A549 (cell line): ENCODE measurements around the gene LASP1. TPM values are rescaled to one million over a fixed set of nuclear protein-coding genes. Genes with fewer than 3 reads are reported as not detected.

Source experiments
- ATAC-seq, 2 experiments: fragments of 200-7000 bp in 1 of 2; fragments of >200 bp in 1 of 2; cut with Nextera tagmentation in 1 of 2; cut with Tn5 transposase in 1 of 2; 3 replicates each; pipeline versions ENCODE4 v1.8.0 to v1.9.1; 2018 to 2020; ENCODE audit warnings: mild to moderate bottlenecking in 1 of 2, moderate library complexity in 1 of 2
- CTCF ChIA-PET: fragments of 300-600 bp; sonication (Branson Sonifier 250); formaldehyde crosslinking; extraction: SDS; loops from one replicate; lab custom pipeline; 2021; ENCODE audit warnings: antibody characterized with exemption, inconsistent platforms; lab: Yijun Ruan, JAX
- POLR2A ChIA-PET: fragments of 350-600 bp; formaldehyde crosslinking; extraction: SDS; loops from one replicate; lab custom pipeline; 2021; ENCODE audit warnings: antibody characterized with exemption, inconsistent platforms; lab: Yijun Ruan, JAX
- DNase-seq, 2 experiments: peaks; one replicate each; pipeline versions ENCODE4 v3.0.0 to v3.0.0-alpha.2; 2011 to 2016; ENCODE audit warnings: low read depth in 1 of 2, low spot score in 1 of 2
- FAIRE-seq: peaks from 2 replicates; lab custom pipeline; 2011; peaks lifted over from hg19 to GRCh38; lab: Jason Lieb, UNC
- H3K27ac ChIP-seq, 2 experiments: fragments of >200 bp; sonication (Bioruptor Twin); formaldehyde crosslinking; 3 replicates each; pipeline ENCODE4 v1.5.1; 2016 to 2017
- H3K4me1 ChIP-seq: fragments of >200 bp; sonication (Bioruptor Twin); formaldehyde crosslinking; 3 replicates; pipeline ENCODE4 v1.6.1; 2016
- H3K4me2 ChIP-seq: fragments of >200 bp; sonication (Bioruptor Twin); formaldehyde crosslinking; 3 replicates; pipeline ENCODE4 v1.6.1; 2016
- H3K4me3 ChIP-seq: fragments of >200 bp; sonication (Bioruptor Twin); formaldehyde crosslinking; 3 replicates; pipeline ENCODE4 v1.5.1; 2016
- H3K9me3 ChIP-seq: fragments of >200 bp; sonication (Bioruptor Twin); formaldehyde crosslinking; 3 replicates; pipeline ENCODE4 v1.6.1; 2016
- CBX8 ChIP-seq: fragments of 200-600 bp; sonication (generic); IDR thresholded peaks from 2 replicates; pipeline ENCODE4 v1.6.1; 2016
- EHF ChIP-seq: fragments of 250-450 bp; sonication (Bioruptor Pico); IDR thresholded peaks from 2 replicates; pipeline ENCODE4 v1.5.0; 2020; ENCODE audit warnings: mild to moderate bottlenecking
- EHMT2 ChIP-seq: fragments of 200-600 bp; sonication (generic); IDR thresholded peaks from 2 replicates; pipeline ENCODE4 v1.6.1; 2016; ENCODE audit warnings: antibody characterized with exemption, low read depth, mild to moderate bottlenecking, moderate library complexity
- FOXS1 ChIP-seq: fragments of 250-450 bp; sonication (Bioruptor Pico); IDR thresholded peaks from 2 replicates; pipeline ENCODE4 v1.5.0; 2020; ENCODE audit warnings: mild to moderate bottlenecking, moderate library complexity
- HOXA7 ChIP-seq: fragments of 250-450 bp; sonication (Bioruptor Pico); IDR thresholded peaks from 2 replicates; pipeline ENCODE4 v1.5.0; 2020; ENCODE audit warnings: mild to moderate bottlenecking, moderate library complexity
- JUNB ChIP-seq: fragments of >200 bp; sonication (Bioruptor Twin); formaldehyde crosslinking; IDR thresholded peaks from 2 replicates; pipeline ENCODE4 v1.6.1; 2016
- KDM1A ChIP-seq: fragments of 200-600 bp; sonication (generic); IDR thresholded peaks from 2 replicates; pipeline ENCODE4 v1.6.1; 2016; ENCODE audit warnings: low read depth, mild to moderate bottlenecking
- MAFK ChIP-seq: fragments of 450-650 bp; IDR thresholded peaks from 2 replicates; pipeline ENCODE4 v1.6.1; 2014; ENCODE audit not compliant: partially characterized antibody
- MYC ChIP-seq: IDR thresholded peaks from 2 replicates; pipeline ENCODE4 v1.6.1; 2012; ENCODE audit warnings: mild to moderate bottlenecking, inconsistent platforms, low read length, improper control_type of control experiment, borderline replicate concordance
- NFE2L2 ChIP-seq: fragments of 150-350 bp; conservative IDR thresholded peaks from 2 replicates; pipeline ENCODE4 v1.6.1; 2014; ENCODE audit warnings: low read length
- NPAS2 ChIP-seq: fragments of 250-450 bp; sonication (Bioruptor Pico); IDR thresholded peaks from 2 replicates; pipeline ENCODE4 v1.8.0; 2022; ENCODE audit warnings: mild to moderate bottlenecking, moderate library complexity, borderline replicate concordance
- PHF8 ChIP-seq: fragments of 200-600 bp; sonication (generic); IDR thresholded peaks from 2 replicates; pipeline ENCODE4 v1.6.1; 2016; ENCODE audit warnings: low read depth, mild to moderate bottlenecking, antibody characterized with exemption, moderate library complexity, borderline replicate concordance
- RARB ChIP-seq: fragments of 250-450 bp; sonication (Bioruptor Pico); IDR thresholded peaks from 2 replicates; pipeline ENCODE4 v1.8.0; 2021; ENCODE audit warnings: mild to moderate bottlenecking, moderate library complexity
- RCOR1 ChIP-seq: fragments of 150-350 bp; IDR thresholded peaks from 2 replicates; pipeline ENCODE4 v1.6.1; 2014; ENCODE audit warnings: antibody characterized with exemption, low read length, low read depth
- ZFP36 ChIP-seq: fragments of 450-650 bp; IDR thresholded peaks from 2 replicates; pipeline ENCODE4 v1.6.1; 2014; ENCODE audit warnings: borderline replicate concordance; ENCODE audit not compliant: partially characterized antibody
- ZNF302 ChIP-seq: fragments of 250-450 bp; sonication (Bioruptor Pico); IDR thresholded peaks from 2 replicates; pipeline ENCODE4 v1.9.0; 2021; ENCODE audit warnings: inconsistent platforms, mild to moderate bottlenecking, moderate library complexity
- WGBS: methylation state at CpG from one replicate; pipeline ENCODE4 v1.1.6; 2017; ENCODE audit errors: missing lambda C conversion rate; 5-methylcytosine and 5-hydroxymethylcytosine counted together
- polyA plus RNA-seq, 4 experiments: library from polyadenylated mRNA; depleted of rRNA in 3 of 4; stranded (reverse); fragments of >200 nt; fragmentation: RNase III in 1 of 4; extraction: RNeasy Plus Mini Kit Qiagen cat#74134 plus additional on column Dnase treatment in 1 of 4; gene quantifications; 2 replicates in 3 of 4; 3 replicates in 1 of 4; pipeline ENCODE4 v1.2.3, GENCODE V29; 2011 to 2017
- TF ChIP-seq, protein P1 (sequence below): IDR thresholded peaks from 2 replicates; pipeline ENCODE4 v1.6.1; 2012
- TF ChIP-seq, protein P2 (sequence below): fragments of >200 bp; sonication (Bioruptor Twin); formaldehyde crosslinking; IDR thresholded peaks from 2 replicates; pipeline ENCODE4 v1.6.1; 2016
- TF ChIP-seq, protein P3 (sequence below): fragments of 250-450 bp; sonication (Bioruptor Pico); IDR thresholded peaks from 2 replicates; pipeline ENCODE4 v1.5.0; 2020; ENCODE audit warnings: low read depth, mild to moderate bottlenecking, moderate library complexity
- TF ChIP-seq, protein P4 (sequence below): fragments of 250-450 bp; sonication (Bioruptor Pico); IDR thresholded peaks from 2 replicates; pipeline ENCODE4 v1.5.0; 2021; ENCODE audit warnings: mild to moderate bottlenecking, moderate library complexity, borderline replicate concordance

The LASP1 gene
- polyA plus RNA-seq, 2 of the 4 experiments (the other 2 are of a cell fraction) = 145 to 281 TPM

DNA sequence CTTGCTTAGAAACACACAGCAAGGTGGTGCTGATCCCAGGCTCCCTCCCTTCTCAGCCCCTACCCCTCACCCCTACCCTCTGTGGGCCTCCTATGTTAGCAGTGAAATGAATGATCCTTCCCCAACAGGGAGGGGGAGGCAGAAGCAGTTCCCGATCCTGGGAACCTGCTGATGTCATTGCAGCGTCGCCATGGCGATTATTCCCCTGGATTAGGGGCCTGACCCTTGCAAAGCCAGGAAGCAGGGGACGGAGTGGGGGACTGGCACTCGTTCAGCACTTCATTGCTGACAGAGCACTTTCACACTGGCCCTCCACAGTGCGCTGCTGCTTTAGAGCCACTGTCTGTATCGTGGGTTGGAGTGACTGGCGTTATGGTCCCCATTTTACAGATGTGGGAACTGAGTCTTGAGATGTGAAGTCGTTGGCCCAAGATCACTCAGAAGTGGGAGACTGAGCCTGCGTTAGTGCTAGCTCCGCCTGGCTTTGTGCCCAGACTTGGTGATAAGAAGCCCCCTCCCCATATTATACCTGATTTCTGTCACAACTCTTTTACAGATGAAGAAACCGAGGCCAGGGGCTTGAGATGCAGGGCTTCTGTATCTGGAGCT, 26.6 kb downstream of the LASP1 start:
- H3K4me2 ChIP-seq = no peak overlapping the region
- H3K4me3 ChIP-seq = no peak overlapping the region
- peaks cover 70% of the 10 kb centered on the region for H3K4me1 ChIP-seq
- FAIRE-seq (no peak), ATAC-seq (no peak), DNase-seq (no peak)
- CTCF ChIA-PET = interaction anchor here (1.3 to 4.2 kb wide), 4 partner anchors 12 to 257 kb away, joined by 4 to 14 read pairs (median 4); no protein-coding TSS in a partner anchor
- H3K9me3 ChIP-seq = no peaks in the 10 kb centered on the region
- TF ChIP-seq EHF (no peak), MAFK (peak; percentile 78), KDM1A (peak; percentile 61; the same call in 1 of the 2 replicates)
- POLR2A ChIA-PET = interaction anchor here (3.0 kb wide), 1 partner anchor 27 kb away, joined by 6 read pairs; the partner anchor contains the start of gene LASP1
- WGBS = 83% methylated on average over 13 of the region's 13 CpGs
- peak overlapping the region in 1 of 2 experiments; percentile 85; a peak in 2 of 6 replicates for H3K27ac ChIP-seq

DNA sequence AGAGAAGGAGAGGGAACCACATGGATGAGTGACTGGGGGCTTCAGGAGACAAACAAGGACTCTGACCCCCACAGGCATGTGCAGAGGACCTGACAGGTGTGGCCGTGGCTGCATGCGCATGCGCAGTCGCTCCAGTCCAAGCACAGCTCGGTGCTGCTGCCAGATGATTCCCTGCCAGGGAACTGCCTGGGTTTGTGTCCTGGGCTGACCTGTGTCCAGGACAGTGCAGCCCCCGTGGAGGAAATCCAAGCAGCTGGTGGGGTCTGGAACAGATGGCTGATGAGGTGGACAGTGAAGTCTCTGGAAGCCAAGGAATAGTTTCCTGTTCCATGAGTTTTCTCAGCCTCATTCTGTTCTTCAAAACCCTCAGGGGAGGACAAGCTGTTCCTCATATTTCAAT, 27.3 kb downstream of the LASP1 start:
- Histone ChIP-seq H3K4me2 (no peak overlapping the region), H3K4me3 (no peak overlapping the region), H3K4me1 (peaks cover 76% of the 10 kb centered on the region), H3K9me3 (no peaks in the 10 kb centered on the region), H3K27ac (peak overlapping the region in 1 of 2 experiments; percentile 85; a peak in 3 of 6 replicates)
- FAIRE-seq (no peak), ATAC-seq (no peak), DNase-seq (no peak)
- POLR2A ChIA-PET = interaction anchor here (1.2 to 3.0 kb wide), 2 partner anchors 28 to 70 kb away, joined by 3 to 6 read pairs; partner anchors contain the start of genes FBXO47 and LASP1
- 91% methylated on average over 4 of the region's 6 CpGs for WGBS
- CTCF ChIA-PET = interaction anchor here (0.8 to 4.2 kb wide), 7 partner anchors 10 to 256 kb away, joined by 3 to 14 read pairs (median 4); no protein-coding TSS in a partner anchor
- TF ChIP-seq MAFK = no peak
- TF ChIP-seq FOXS1 (CRISPR knock-in tag) = no peak
- no peak for TF ChIP-seq EHMT2
- no peak for TF ChIP-seq ZNF302 (CRISPR knock-in tag)
- no peak for TF ChIP-seq HOXA7 (CRISPR knock-in tag)
- no peak for TF ChIP-seq RCOR1
- TF ChIP-seq, protein P1, sequence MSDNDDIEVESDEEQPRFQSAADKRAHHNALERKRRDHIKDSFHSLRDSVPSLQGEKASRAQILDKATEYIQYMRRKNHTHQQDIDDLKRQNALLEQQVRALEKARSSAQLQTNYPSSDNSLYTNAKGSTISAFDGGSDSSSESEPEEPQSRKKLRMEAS = no peak
- TF ChIP-seq RARB (CRISPR knock-in tag) = no peak
- TF ChIP-seq JUNB = no peak
- TF ChIP-seq, protein P2, sequence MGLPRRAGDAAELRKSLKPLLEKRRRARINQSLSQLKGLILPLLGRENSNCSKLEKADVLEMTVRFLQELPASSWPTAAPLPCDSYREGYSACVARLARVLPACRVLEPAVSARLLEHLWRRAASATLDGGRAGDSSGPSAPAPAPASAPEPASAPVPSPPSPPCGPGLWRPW = no peak
- no peak for TF ChIP-seq CBX8
- TF ChIP-seq, protein P3, sequence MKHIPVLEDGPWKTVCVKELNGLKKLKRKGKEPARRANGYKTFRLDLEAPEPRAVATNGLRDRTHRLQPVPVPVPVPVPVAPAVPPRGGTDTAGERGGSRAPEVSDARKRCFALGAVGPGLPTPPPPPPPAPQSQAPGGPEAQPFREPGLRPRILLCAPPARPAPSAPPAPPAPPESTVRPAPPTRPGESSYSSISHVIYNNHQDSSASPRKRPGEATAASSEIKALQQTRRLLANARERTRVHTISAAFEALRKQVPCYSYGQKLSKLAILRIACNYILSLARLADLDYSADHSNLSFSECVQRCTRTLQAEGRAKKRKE = no peak
- TF ChIP-seq NFE2L2 = no peak
- TF ChIP-seq, protein P4, sequence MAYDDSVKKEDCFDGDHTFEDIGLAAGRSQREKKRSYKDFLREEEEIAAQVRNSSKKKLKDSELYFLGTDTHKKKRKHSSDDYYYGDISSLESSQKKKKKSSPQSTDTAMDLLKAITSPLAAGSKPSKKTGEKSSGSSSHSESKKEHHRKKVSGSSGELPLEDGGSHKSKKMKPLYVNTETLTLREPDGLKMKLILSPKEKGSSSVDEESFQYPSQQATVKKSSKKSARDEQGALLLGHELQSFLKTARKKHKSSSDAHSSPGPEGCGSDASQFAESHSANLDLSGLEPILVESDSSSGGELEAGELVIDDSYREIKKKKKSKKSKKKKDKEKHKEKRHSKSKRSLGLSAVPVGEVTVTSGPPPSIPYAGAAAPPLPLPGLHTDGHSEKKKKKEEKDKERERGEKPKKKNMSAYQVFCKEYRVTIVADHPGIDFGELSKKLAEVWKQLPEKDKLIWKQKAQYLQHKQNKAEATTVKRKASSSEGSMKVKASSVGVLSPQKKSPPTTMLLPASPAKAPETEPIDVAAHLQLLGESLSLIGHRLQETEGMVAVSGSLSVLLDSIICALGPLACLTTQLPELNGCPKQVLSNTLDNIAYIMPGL (CRISPR knock-in tag) = no peak
- no peak for TF ChIP-seq ZFP36
- TF ChIP-seq NPAS2 (CRISPR knock-in tag) = no peak
- TF ChIP-seq MYC = no peak
- no peak for TF ChIP-seq PHF8
